ENCODE data around the gene REC8.

DNA sequence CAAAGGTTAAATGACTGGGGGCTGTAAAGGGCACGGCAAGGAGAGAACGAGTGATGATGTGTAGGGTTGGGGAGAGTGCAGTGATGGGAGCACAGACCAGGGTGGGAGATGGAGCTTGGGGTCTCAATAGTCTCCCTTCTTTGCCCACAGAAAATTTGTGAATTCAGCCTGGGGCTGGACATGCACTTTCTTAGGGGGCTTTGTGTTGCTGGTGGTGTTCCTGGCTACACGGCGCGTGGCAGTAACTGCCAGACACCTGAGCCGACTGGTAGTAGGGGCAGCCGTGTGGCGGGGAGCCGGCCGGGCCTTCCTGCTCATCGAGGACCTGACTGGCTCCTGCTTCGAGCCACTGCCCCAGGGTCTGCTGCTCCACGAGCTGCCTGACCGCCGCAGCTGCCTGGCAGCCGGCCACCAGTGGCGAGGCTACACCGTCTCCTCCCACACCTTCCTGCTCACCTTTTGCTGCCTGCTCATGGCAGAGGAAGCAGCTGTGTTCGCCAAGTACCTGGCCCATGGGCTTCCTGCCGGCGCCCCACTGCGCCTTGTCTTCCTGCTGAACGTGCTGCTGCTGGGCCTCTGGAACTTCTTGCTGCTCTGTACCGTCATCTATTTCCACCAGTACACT, 39.7 kb upstream of the REC8 start:
- TF ChIP-seq, protein P1, sequence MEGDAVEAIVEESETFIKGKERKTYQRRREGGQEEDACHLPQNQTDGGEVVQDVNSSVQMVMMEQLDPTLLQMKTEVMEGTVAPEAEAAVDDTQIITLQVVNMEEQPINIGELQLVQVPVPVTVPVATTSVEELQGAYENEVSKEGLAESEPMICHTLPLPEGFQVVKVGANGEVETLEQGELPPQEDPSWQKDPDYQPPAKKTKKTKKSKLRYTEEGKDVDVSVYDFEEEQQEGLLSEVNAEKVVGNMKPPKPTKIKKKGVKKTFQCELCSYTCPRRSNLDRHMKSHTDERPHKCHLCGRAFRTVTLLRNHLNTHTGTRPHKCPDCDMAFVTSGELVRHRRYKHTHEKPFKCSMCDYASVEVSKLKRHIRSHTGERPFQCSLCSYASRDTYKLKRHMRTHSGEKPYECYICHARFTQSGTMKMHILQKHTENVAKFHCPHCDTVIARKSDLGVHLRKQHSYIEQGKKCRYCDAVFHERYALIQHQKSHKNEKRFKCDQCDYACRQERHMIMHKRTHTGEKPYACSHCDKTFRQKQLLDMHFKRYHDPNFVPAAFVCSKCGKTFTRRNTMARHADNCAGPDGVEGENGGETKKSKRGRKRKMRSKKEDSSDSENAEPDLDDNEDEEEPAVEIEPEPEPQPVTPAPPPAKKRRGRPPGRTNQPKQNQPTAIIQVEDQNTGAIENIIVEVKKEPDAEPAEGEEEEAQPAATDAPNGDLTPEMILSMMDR (CRISPR knock-in tag; IDR thresholded peaks at IDR 0.05) = no peak
- TF ChIP-seq CEBPG (CRISPR knock-in tag; IDR thresholded peaks at IDR 0.05) (no peak), ZNF784 (CRISPR knock-in tag; IDR thresholded peaks at IDR 0.05; ENCODE audit: borderline replicate concordance) (no peak), ZNF552 (CRISPR knock-in tag; IDR thresholded peaks at IDR 0.05; ENCODE audit: borderline replicate concordance) (no peak)

All from HepG2 (cell line).